K562 (cell line): ENCODE results near the gene PPP1R14C. TPM values are rescaled to one million over a fixed set of nuclear protein-coding genes. Genes with fewer than 3 reads are reported as not detected.

Experiments
- ADNP ChIP-seq: fragments of 200-800 bp; sonication (Bioruptor generic); IDR thresholded peaks from 2 replicates; pipeline ENCODE4 v1.6.1; 2016; ENCODE audit warnings: missing genetic modification characterization, missing compliant biosample characterization
- CXXC5 ChIP-seq: fragments of 250-450 bp; sonication (Bioruptor Pico); IDR thresholded peaks from 2 replicates; pipeline ENCODE4 v1.8.0; 2022; ENCODE audit warnings: inconsistent platforms, mild to moderate bottlenecking, moderate library complexity
- L3MBTL2 ChIP-seq: fragments of 450-650 bp; IDR thresholded peaks from 2 replicates; pipeline ENCODE4 v1.6.1; 2016; ENCODE audit warnings: mild to moderate bottlenecking, moderate library complexity
- MCM5 ChIP-seq: fragments of 450-650 bp; IDR thresholded peaks from 2 replicates; pipeline ENCODE4 v1.6.1; 2016; ENCODE audit warnings: low read depth
- MEIS2 ChIP-seq: fragments of 450-650 bp; IDR thresholded peaks from 2 replicates; pipeline ENCODE4 v1.6.1; 2014; ENCODE audit warnings: mild to moderate bottlenecking; ENCODE audit not compliant: partially characterized antibody
- MTA1 ChIP-seq: fragments of 450-650 bp; IDR thresholded peaks from 2 replicates; pipeline ENCODE4 v1.6.1; 2017; ENCODE audit warnings: borderline replicate concordance
- MYC ChIP-seq, 2 experiments: fragments of 250-450 bp in 1 of 2; sonication (Bioruptor Pico) in 1 of 2; IDR thresholded peaks; 2 replicates each; pipeline versions ENCODE4 v1.5.1 to v1.6.1; 2012 to 2021; ENCODE audit warnings: low read depth in 2 of 2, borderline replicate concordance in 1 of 2, improper control_type of control experiment in 1 of 2, low read length in 1 of 2, mild to moderate bottlenecking in 1 of 2, moderate library complexity in 1 of 2
- PHB2 ChIP-seq: fragments of 450-650 bp; IDR thresholded peaks from 2 replicates; pipeline ENCODE4 v1.6.1; 2017; ENCODE audit warnings: low read depth
- RAD21 ChIP-seq, 2 experiments: fragments of 250-450 bp in 1 of 2; fragments of 450-650 bp in 1 of 2; sonication (Bioruptor Pico) in 1 of 2; formaldehyde crosslinking in 1 of 2; IDR thresholded peaks in 1 of 2; conservative IDR thresholded peaks in 1 of 2; 2 replicates each; pipeline versions ENCODE4 v1.4.0 to v1.8.0; 2020 to 2022; ENCODE audit warnings: mild to moderate bottlenecking in 2 of 2, moderate library complexity in 1 of 2
- RERE ChIP-seq: sonication (generic); formaldehyde crosslinking; IDR thresholded peaks from 2 replicates; pipeline ENCODE4 v1.8.0; 2023; ENCODE audit warnings: missing genetic modification reagents, mild to moderate bottlenecking, borderline replicate concordance
- SOX6 ChIP-seq: fragments of 450-650 bp; IDR thresholded peaks from 2 replicates; pipeline ENCODE4 v1.6.1; 2014; ENCODE audit warnings: mild to moderate bottlenecking
- ZNF239 ChIP-seq: fragments of 250-450 bp; sonication (Bioruptor Pico); IDR thresholded peaks from 2 replicates; pipeline ENCODE4 v1.4.0; 2020; ENCODE audit warnings: mild to moderate bottlenecking
- ZNF766 ChIP-seq: fragments of 200-800 bp; sonication (Bioruptor generic); conservative IDR thresholded peaks from 2 replicates; pipeline ENCODE4 v1.6.1; 2016; ENCODE audit warnings: missing genetic modification characterization, missing compliant biosample characterization
- polyA plus RNA-seq, 8 experiments: library from polyadenylated mRNA; depleted of rRNA in 4 of 8; stranded (reverse) in 5 of 8; unstranded in 3 of 8; fragments of >200 nt; fragmentation: Nextera tagmentation in 2 of 8; fragmentation: Illumina TruSeq in 1 of 8; extraction: Ambion mirVana in 2 of 8; extraction: Trizol in 1 of 8; gene quantifications; 2 replicates each; pipeline versions ENCODE4 v1.2.1 to v1.2.3, GENCODE V29; 2011 to 2014; ENCODE audit warnings: inconsistent platforms in 1 of 8, missing spikeins in 1 of 8
- total RNA-seq, 7 experiments: library from RNA; depleted of rRNA in 6 of 7; stranded (reverse); fragments of >200 nt in 6 of 7; fragmentation: Illumina TruSeq in 2 of 7; extraction: Trizol in 2 of 7; gene quantifications; 2 replicates each; pipeline versions ENCODE4 v1.2.1 to v1.2.3, GENCODE V29; 2011 to 2021; ENCODE audit warnings: low replicate concordance in 1 of 7
- TF ChIP-seq, protein P1 (sequence below): IDR thresholded peaks from 2 replicates; pipeline ENCODE4 v1.6.1; 2012; ENCODE audit warnings: low read depth, low read length, improper control_type of control experiment, borderline replicate concordance
- TF ChIP-seq, protein P2 (sequence below): fragments of 250-450 bp; sonication (Bioruptor Pico); IDR thresholded peaks from 2 replicates; pipeline ENCODE4 v1.5.0; 2021
- TF ChIP-seq, protein P3 (sequence below): sonication (generic); formaldehyde crosslinking; IDR thresholded peaks from 2 replicates; pipeline ENCODE4 v1.9.0; 2022; ENCODE audit warnings: mild to moderate bottlenecking, missing genetic modification reagents
- TF ChIP-seq, protein P4 (sequence below): fragments of 250-450 bp; sonication (Bioruptor Pico); IDR thresholded peaks from 2 replicates; pipeline ENCODE4 v1.5.0; 2020; ENCODE audit warnings: mild to moderate bottlenecking

PPP1R14C gene
- total and polyA plus RNA-seq, 9 of the 15 experiments (the other 6 are each of a cell fraction or from before 2014, with no cell fraction given): 4.5 to 16.6 (median 11.9) TPM

- TF ChIP-seq MYC (IDR thresholded peaks at IDR 0.05; ENCODE audit: low read depth, low read length) (no peak), MYC (CRISPR knock-in tag; IDR thresholded peaks at IDR 0.05; ENCODE audit: borderline replicate concordance, low read depth) (peak; percentile 59; the same call in 1 of the 2 replicates), MEIS2 (peak; percentile 16), ADNP (tag) (no peak), MCM5 (no peak), SOX6 (no peak), PHB2 (no peak), L3MBTL2 (peak; percentile 61), MTA1 (no peak), RERE (no peak), ZNF239 (CRISPR knock-in tag) (no peak), ZNF766 (0 out of 2 replicates have a peak, but pooled peaks have one; percentile 58), CXXC5 (CRISPR knock-in tag) (peak; percentile 19; the same call in 1 of the 2 replicates), RAD21 (CRISPR knock-in tag; conservative IDR thresholded peaks at IDR 0.05 in 1 of 2, IDR thresholded peaks at IDR 0.05 in 1 of 2) (0 out of 4 replicates have a peak, but pooled peaks of 1 of the 2 experiments have one; percentile 9)
- TF ChIP-seq, protein P1, sequence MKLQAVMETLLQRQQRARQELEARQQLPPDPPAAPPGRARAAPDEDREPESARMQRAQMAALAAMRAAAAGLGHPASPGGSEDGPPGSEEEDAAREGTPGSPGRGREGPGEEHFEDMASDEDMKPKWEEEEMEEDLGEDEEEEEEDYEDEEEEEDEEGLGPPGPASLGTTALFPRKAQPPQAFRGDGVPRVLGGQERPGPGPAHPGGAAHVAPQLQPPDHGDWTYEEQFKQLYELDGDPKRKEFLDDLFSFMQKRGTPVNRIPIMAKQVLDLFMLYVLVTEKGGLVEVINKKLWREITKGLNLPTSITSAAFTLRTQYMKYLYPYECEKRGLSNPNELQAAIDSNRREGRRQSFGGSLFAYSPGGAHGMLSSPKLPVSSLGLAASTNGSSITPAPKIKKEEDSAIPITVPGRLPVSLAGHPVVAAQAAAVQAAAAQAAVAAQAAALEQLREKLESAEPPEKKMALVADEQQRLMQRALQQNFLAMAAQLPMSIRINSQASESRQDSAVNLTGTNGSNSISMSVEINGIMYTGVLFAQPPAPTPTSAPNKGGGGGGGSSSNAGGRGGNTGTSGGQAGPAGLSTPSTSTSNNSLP: no peak
- TF ChIP-seq, protein P2, sequence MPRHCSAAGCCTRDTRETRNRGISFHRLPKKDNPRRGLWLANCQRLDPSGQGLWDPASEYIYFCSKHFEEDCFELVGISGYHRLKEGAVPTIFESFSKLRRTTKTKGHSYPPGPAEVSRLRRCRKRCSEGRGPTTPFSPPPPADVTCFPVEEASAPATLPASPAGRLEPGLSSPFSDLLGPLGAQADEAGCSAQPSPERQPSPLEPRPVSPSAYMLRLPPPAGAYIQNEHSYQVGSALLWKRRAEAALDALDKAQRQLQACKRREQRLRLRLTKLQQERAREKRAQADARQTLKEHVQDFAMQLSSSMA (CRISPR knock-in tag): no peak
- TF ChIP-seq, protein P3, sequence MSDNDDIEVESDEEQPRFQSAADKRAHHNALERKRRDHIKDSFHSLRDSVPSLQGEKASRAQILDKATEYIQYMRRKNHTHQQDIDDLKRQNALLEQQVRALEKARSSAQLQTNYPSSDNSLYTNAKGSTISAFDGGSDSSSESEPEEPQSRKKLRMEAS: peak; percentile 69
- TF ChIP-seq, protein P4, sequence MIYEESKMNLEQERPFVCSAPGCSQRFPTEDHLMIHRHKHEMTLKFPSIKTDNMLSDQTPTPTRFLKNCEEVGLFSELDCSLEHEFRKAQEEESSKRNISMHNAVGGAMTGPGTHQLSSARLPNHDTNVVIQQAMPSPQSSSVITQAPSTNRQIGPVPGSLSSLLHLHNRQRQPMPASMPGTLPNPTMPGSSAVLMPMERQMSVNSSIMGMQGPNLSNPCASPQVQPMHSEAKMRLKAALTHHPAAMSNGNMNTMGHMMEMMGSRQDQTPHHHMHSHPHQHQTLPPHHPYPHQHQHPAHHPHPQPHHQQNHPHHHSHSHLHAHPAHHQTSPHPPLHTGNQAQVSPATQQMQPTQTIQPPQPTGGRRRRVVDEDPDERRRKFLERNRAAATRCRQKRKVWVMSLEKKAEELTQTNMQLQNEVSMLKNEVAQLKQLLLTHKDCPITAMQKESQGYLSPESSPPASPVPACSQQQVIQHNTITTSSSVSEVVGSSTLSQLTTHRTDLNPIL (CRISPR knock-in tag): 0 out of 2 replicates have a peak, but pooled peaks have one; percentile 31
These were observed 130.8 kb downstream of the PPP1R14C start (continued) for GRCh38 chr6:150273457-150274309.
